GM19025 (cell line): ENCODE results near the gene TMEM132A.

Experiments
- ATAC-seq: cut with Tn5 transposase; IDR thresholded peaks from one replicate; pipeline ENCODE4 v1.9.1; 2021; ENCODE audit warnings: mild to moderate bottlenecking, low read depth, moderate library complexity; ENCODE audit not compliant: unreplicated experiment

Gene TMEM132A

DNA sequence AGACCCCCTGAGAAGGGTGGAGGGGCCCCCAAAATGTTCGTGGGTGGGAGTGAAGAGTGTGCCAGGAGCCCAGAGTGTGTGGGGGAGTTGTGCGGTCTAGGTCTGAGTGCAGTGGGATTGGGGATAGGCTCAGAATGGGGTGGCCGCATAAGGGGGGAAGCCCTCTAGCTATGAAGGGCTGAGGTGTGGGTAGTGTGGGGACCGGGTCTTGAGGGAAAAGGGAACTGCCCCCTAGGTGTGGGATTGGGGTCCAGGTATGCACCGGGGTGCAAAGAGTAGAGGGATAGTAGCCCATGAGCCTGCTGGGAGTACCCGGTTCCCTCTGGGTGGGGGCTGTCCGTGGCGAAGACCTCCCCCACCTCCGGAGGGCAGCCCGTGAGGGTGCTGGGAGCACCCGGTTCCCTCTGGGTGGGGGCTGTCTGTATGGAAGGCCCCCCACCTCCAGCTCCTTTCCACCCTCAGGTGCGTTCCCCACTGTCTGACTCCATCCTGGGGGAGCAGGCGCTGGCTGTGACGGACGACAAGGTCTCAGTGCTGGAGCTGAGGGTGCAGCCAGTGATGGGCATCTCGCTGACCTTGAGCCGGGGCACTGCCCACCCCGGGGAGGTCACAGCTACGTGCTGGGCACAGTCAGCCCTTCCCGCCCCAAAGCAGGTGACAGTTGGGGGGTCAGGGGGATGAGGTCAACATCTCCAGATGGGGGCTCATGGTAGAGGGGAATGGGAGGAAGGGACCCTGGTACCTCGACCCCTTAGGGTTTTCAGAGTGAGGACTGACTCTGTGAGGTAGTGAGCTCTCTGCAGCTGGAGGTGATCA is 10.7 kb downstream of the TMEM132A start:
- no peak for ATAC-seq

GRCh38 chr11:60935676-60936442 is 11.6 kb downstream of the TMEM132A start:
- ATAC-seq: no peak

DNA sequence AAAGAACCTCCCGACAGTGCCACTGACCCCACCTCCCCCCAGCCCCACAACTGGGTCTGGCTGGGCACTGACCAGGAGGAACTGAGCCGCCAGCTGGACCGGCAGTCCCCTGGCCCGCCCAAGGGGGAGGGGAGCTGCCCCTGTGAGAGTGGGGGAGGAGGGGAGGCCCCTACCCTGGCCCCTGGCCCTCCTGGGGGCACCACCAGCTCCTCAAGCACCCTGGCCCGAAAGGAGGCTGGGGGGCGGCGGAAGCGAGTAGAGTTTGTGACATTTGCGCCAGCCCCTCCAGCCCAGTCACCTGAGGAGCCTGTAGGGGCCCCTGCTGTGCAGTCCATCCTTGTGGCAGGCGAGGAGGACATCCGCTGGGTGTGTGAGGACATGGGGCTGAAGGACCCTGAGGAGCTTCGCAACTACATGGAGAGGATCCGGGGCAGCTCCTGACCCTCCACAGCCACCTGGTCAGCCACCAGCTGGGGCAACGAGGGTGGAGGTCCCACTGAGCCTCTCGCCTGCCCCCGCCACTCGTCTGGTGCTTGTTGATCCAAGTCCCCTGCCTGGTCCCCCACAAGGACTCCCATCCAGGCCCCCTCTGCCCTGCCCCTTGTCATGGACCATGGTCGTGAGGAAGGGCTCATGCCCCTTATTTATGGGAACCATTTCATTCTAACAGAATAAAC is 12.3 kb downstream of the TMEM132A start:
- ATAC-seq: no peak

GRCh38 chr11:60937144-60937527 is 12.9 kb downstream of the TMEM132A start:
- no peak for ATAC-seq

DNA sequence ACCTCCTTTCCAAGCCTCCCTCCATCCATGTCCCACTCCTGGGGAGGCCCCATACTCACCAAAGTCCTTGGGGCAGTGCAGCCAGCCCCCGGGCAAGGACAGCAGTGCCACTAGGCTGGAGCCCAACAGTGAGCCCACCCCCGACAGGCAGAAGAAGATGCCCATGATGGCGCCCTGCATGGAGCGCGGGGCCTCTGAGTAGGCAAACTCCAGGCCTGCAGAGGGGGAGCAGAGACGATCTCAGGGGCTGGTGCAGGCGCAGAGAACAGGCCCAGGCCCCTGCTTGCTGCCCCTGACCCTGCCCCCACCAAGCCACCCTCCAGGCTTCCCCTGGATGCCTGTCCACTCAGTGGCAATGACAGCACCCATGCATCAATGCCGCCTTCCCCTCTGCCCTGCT is 13.6 kb downstream of the TMEM132A start:
- ATAC-seq: no peak

- ATAC-seq: no peak
Observed at GRCh38 chr11:60938500-60938899, 14.2 kb downstream of the TMEM132A start.

DNA sequence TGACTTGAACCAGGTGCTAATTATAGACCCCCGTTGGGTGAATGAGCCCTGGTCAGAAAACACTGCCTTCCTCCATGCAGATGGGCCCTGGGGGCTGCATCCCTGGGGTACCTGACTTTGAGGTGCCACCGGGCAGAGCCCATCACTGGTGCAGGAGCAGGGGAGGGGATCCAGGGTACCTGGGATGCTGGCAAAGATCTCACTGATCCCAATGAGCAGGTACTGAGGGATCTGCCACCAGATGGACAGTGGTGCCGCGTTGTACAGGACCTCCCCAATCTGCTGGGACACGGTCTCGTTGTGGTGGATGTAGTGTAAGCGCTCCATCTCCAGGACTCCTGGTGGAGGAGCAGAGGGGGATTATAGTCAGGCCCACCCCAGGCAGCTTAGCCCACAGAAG is 15.0 kb downstream of the TMEM132A start:
- no peak for ATAC-seq

GRCh38 chr11:60939855-60940254 is 15.6 kb downstream of the TMEM132A start:
- no peak for ATAC-seq

GRCh38 chr11:60941371-60942119 is 17.3 kb downstream of the TMEM132A start:
- ATAC-seq: no peak

- no peak for ATAC-seq
Observed at GRCh38 chr11:60942219-60942618, 18.0 kb downstream of the TMEM132A start.

- ATAC-seq: no peak
Observed at GRCh38 chr11:60942970-60943565, 18.8 kb downstream of the TMEM132A start.

GRCh38 chr11:60944490-60945294 is 20.4 kb downstream of the TMEM132A start:
- no peak for ATAC-seq

- no peak for ATAC-seq
Observed at GRCh38 chr11:60945295-60945667, 21.0 kb downstream of the TMEM132A start.

GRCh38 chr11:60946601-60947264 is 22.5 kb downstream of the TMEM132A start:
- ATAC-seq: no peak

- ATAC-seq: no peak
Observed at GRCh38 chr11:60947700-60948099, 23.4 kb downstream of the TMEM132A start.

GRCh38 chr11:60948250-60948649 is 24.0 kb downstream of the TMEM132A start:
- no peak for ATAC-seq

- ATAC-seq: no peak
Observed at GRCh38 chr11:60950024-60950423, 25.8 kb downstream of the TMEM132A start.

DNA sequence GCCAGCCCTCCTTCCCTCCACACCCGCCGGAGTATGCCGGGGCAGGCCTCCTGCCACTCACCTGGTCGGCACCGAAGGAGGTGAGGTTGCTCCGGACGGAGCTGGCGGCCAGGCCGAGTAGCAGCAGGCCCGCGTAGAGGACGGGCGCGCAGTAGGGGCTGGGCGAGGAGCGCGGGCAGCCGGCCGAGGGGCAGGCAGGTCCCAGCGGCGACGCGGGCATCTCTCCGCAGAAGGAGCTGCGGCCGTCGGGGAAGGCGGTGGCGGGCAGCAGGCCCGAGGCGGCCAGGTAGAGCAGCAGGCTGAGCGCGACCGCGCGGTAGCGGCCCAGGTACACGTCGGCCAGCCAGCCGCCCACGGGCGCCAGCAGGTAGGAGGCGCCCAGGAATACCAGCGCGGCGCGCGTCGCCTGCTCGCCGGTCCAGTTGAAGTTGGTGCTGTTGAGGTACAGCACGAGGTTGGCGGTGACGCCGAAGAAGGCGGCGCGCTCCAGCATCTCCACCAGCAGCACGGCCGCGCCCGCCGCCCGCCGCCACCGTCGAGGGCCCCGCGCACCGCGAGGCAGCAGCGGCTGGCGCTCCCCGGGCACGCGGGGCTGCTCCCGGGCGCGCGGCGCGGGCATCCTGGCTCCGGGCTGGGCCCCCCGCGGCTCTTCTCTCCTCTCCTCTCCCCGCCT is 26.8 kb downstream of the TMEM132A start:
- no peak for ATAC-seq

DNA sequence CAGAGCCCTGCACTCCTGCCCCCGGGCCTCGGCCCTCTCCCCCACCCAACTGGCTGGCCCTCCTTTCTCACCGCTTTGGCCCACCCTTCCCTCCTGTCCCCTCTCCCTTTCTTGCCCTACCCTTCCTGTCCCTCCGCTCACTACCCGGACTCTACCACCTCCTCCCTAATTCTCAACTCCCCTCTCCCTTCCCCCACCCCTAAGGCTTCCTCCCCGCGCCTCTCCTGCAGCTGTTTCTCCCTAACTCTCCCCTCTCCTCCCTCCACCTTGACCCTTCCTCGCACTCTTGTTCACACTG is 27.3 kb downstream of the TMEM132A start:
- no peak for ATAC-seq
